Naive thymus-derived CD4-positive, alpha-beta T cell (primary cell): ENCODE results near the gene RUNDC3A. TPM values are rescaled to one million over a fixed set of nuclear protein-coding genes. Genes with fewer than 3 reads are reported as not detected.

Experiments
- ATAC-seq: fragments of 150-1000 bp; cut with Tn5 transposase; 2 replicates; pipeline ENCODE4 v1.10.0; 2021; ENCODE audit warnings: mild to moderate bottlenecking, moderate library complexity
- CTCF ChIA-PET: fragments of 350-600 bp; sonication (Branson Sonifier 250); formaldehyde crosslinking; loops from one replicate; lab custom pipeline; 2021; ENCODE audit warnings: antibody characterized with exemption; lab: Charles Lee
- POLR2A ChIA-PET: fragments of 350-600 bp; sonication (Branson Sonifier 250); formaldehyde crosslinking; loops from one replicate; lab custom pipeline; 2021; ENCODE audit warnings: antibody characterized with exemption, inconsistent platforms; lab: Charles Lee
- DNase-seq, 9 donors: peaks; one replicate each; pipeline versions ENCODE4 v3.0.0 to v3.0.0-alpha.2; 2020 to 2022; ENCODE audit warnings: mixed read lengths in 1 of 9
- H3K27ac ChIP-seq: one replicate; pipeline ENCODE4 v1.7.0; 2013; ENCODE audit warnings: mild to moderate bottlenecking, low read depth, low read length, moderate library complexity
- H3K27me3 ChIP-seq, 2 donors: one replicate each; pipeline ENCODE4 v1.7.0; 2013; ENCODE audit warnings: low read length in 2 of 2, mild to moderate bottlenecking in 2 of 2, moderate library complexity in 2 of 2; ENCODE audit not compliant: control insufficient read depth in 2 of 2, insufficient read depth in 2 of 2
- H3K36me3 ChIP-seq, 3 experiments: 1 replicate in 2 of 3; 2 replicates in 1 of 3; pipeline ENCODE4 v1.7.0; 2013; ENCODE audit warnings: low read length in 3 of 3, mild to moderate bottlenecking in 3 of 3, moderate library complexity in 1 of 3; ENCODE audit not compliant: insufficient read depth in 3 of 3, control insufficient read depth in 2 of 3
- H3K4me1 ChIP-seq, 2 donors: one replicate each; pipeline ENCODE4 v1.7.0; 2013; ENCODE audit warnings: low read length in 2 of 2, mild to moderate bottlenecking in 2 of 2, moderate library complexity in 1 of 2; ENCODE audit not compliant: control insufficient read depth in 2 of 2, insufficient read depth in 2 of 2
- H3K4me3 ChIP-seq: 2 replicates; pipeline ENCODE4 v1.7.0; 2013; ENCODE audit warnings: mild to moderate bottlenecking, low read length
- H3K9me3 ChIP-seq, 3 experiments: 1 replicate in 2 of 3; 2 replicates in 1 of 3; pipeline ENCODE4 v1.7.0; 2013; ENCODE audit warnings: low read length in 3 of 3; ENCODE audit not compliant: control insufficient read depth in 2 of 3
- H3K27ac Mint-ChIP-seq, 9 donors: one replicate each; pipeline ENCODE4 v1.8.0; 2020 to 2022; ENCODE audit warnings: mixed read lengths in 9 of 9, mild to moderate bottlenecking in 8 of 9, moderate library complexity in 5 of 9, inconsistent platforms in 2 of 9
- H3K27me3 Mint-ChIP-seq, 5 donors: one replicate each; pipeline ENCODE4 v1.8.0; 2021 to 2022; ENCODE audit warnings: mixed read lengths in 5 of 5, mild to moderate bottlenecking in 1 of 5
- H3K36me3 Mint-ChIP-seq, 5 donors: one replicate each; pipeline ENCODE4 v1.8.0; 2020 to 2022; ENCODE audit warnings: mixed read lengths in 5 of 5, mild to moderate bottlenecking in 3 of 5, inconsistent platforms in 1 of 5
- H3K4me1 Mint-ChIP-seq, 7 donors: one replicate each; pipeline ENCODE4 v1.8.0; 2020 to 2022; ENCODE audit warnings: mixed read lengths in 7 of 7, mild to moderate bottlenecking in 3 of 7, inconsistent platforms in 1 of 7
- H3K4me3 Mint-ChIP-seq, 10 donors: one replicate each; pipeline ENCODE4 v1.8.0; 2020 to 2022; ENCODE audit warnings: mild to moderate bottlenecking in 10 of 10, mixed read lengths in 10 of 10, moderate library complexity in 6 of 10, inconsistent platforms in 2 of 10
- H3K9me3 Mint-ChIP-seq, 11 donors: one replicate each; pipeline ENCODE4 v1.8.0; 2020 to 2022; ENCODE audit warnings: mixed read lengths in 11 of 11, mild to moderate bottlenecking in 4 of 11, inconsistent platforms in 1 of 11, moderate library complexity in 1 of 11
- intact Hi-C, 2 donors: fragments of 100-400 bp; cut with micrococcal nuclease; formaldehyde crosslinking; loops; one replicate each; pipeline ENCODE4 v1.15.1; 2023
- polyA plus RNA-seq, 2 donors: library from polyadenylated mRNA; unstranded; fragments of 300-500 nt; fragmentation: Illumina TruSeq; gene quantifications; one replicate each; pipeline ENCODE4 v1.2.3, GENCODE V29; 2021
- total RNA-seq, 6 experiments: library from RNA in 5 of 6; stranded (reverse) in 5 of 6; gene quantifications; 1 replicate in 5 of 6; 2 replicates in 1 of 6; pipeline ENCODE4 v1.2.3 and lab custom pipeline; 2021 to 2026

The RUNDC3A gene
- total and polyA plus RNA-seq, 7 experiments from 2014 or later: 0.08 to 0.22 TPM; not detected in 5

DNA sequence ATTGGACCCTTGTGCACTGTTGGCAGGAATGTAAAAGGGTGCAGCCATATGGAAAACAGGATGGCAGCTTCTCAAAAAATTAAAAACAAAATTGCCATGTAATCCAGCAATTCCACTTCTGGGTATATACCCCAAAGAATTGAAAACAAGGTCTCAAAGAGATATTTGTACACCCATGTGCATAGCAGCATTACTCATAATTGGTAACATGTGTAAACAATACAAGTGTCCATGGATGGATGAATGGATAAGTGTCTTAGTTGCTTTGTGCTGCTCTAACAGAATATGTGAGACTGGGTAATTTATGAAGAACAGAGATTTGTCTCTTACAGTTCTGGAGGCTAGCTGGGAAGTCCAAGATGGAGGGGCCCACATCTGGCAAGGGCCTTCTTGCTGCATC lies 3.8 kb upstream of the RUNDC3A start:
- Mint-ChIP-seq H3K9me3 (peaks cover 0 to 2% (median 0%) of the 10 kb centered on the region in 11 donors), H3K27me3 (peaks cover 21 to 46% (median 32%) of the 10 kb centered on the region in 5 donors), H3K27ac (peak overlapping the region in 1 of 9 donors; percentile 51), H3K4me1 (peaks cover 9 to 20% (median 11%) of the 10 kb centered on the region in 7 donors), H3K4me3 (no peak overlapping the region), H3K36me3 (peaks cover 0 to 5% (median 0%) of the 10 kb centered on the region in 5 donors)
- Histone ChIP-seq H3K36me3 (no peaks in the 10 kb centered on the region), H3K27me3 (no peaks in the 10 kb centered on the region), H3K4me1 (peaks cover 0 to 5% of the 10 kb centered on the region in 2 donors), H3K4me3 (no peak overlapping the region), H3K27ac (no peak overlapping the region), H3K9me3 (no peaks in the 10 kb centered on the region)
- ChIA-PET CTCF (interaction anchor here (0.6 to 0.7 kb wide), 3 partner anchors 25 to 94 kb away, joined by 3 to 4 read pairs (median 3); no protein-coding TSS in a partner anchor), POLR2A (interaction anchor here (1.3 kb wide), 1 partner anchor 10 kb away, joined by 3 read pairs; no protein-coding TSS in a partner anchor)
- intact Hi-C loops: no loop called here
- no peak for DNase-seq
- no peak for ATAC-seq

DNA sequence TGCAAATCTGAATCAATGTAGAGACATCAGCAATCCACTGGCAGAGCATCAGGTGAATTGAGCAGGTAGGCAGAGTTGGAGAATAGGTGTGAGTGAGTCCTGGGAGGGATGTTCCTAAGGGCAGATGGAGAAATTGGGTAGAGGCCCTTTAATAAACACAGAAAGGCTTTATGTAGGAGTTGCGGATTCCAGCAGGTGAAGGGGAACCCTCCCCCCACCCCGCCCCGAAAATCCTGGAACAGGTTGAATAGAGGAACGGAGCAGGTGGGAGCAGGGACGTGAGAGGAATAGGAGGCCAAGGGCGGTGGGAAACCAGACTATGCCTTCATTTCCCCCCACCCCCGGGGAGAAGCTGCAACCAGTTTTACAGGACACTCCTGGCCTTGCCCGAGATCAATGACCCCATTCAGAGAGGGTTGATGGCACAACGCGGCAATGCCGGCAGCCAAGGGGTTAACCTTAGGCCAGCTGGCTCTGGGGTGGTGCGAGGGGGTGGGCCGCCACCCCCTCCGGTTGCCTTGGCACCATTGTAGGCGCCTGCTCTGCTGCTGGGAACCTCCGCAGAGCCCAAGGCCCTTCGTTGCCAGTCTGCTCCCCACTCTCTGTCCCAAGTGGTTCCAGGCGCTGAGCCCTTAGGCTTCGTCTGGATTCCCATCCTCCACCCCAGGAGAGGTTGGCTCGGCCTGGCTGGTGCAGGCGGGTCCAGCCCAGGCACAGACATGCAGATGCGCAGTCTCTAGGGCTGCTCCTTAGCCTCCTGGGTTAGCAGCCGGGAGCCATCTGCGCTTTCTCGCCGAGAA lies 814 bp upstream of the RUNDC3A start:
- peak in 1 of 9 donors; percentile 22 for DNase-seq
- Histone ChIP-seq H3K4me1 (peaks cover 0 to 5% of the 10 kb centered on the region in 2 donors), H3K27ac (no peak overlapping the region), H3K9me3 (no peaks in the 10 kb centered on the region), H3K36me3 (no peaks in the 10 kb centered on the region), H3K4me3 (no peak overlapping the region), H3K27me3 (no peaks in the 10 kb centered on the region)
- POLR2A ChIA-PET: interaction anchor here (1.8 to 3.4 kb wide), 2 partner anchors 86 to 121 kb away, joined by 10 to 23 read pairs; partner anchors contain the start of genes TMUB2 and UBTF
- Mint-ChIP-seq H3K27ac (peak overlapping the region in 2 of 9 donors; percentile 13 to 75), H3K4me3 (peak overlapping the region; percentile 25 to 84 (median 56)), H3K27me3 (peaks cover 27 to 52% (median 32%) of the 10 kb centered on the region in 5 donors), H3K9me3 (peaks cover 0 to 2% (median 0%) of the 10 kb centered on the region in 11 donors), H3K4me1 (peaks cover 14 to 27% (median 15%) of the 10 kb centered on the region in 7 donors), H3K36me3 (peaks cover 0 to 5% (median 0%) of the 10 kb centered on the region in 5 donors)
- CTCF ChIA-PET: no interaction called here
- intact Hi-C loops: loop anchor here (1.0 to 2.0 kb wide), 4 partner anchors 17 to 86 kb away; partner anchors contain the start of gene SLC25A39 (in 1 of the 2)
- peak; percentile 12 for ATAC-seq

DNA sequence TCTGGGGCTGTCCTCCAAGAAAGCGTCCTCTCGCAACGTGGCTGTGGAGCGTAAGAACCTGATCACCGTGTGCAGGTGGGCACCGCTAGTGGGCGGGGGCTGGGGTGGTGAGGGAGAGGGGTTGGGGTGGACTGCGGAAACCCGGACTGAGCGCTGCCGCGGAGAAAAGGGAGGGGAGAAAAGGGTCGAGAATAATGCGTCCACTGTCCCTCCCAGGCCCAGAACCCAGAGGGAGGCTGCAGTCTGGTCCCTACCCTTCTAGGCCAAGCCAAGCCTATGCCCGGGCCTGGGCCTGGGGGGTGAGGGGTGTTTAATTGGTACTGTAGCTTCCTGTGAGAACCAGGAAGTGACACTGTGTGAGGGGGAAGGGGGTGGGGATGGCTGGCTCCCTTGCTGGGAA lies 464 bp downstream of the RUNDC3A start:
- peaks cover 0 to 5% of the 10 kb centered on the region in 2 donors for H3K4me1 ChIP-seq
- peaks cover 0 to 2% (median 0%) of the 10 kb centered on the region in 11 donors for H3K9me3 Mint-ChIP-seq
- H3K27me3 ChIP-seq: peaks cover 0 to under 1% of the 10 kb centered on the region in 2 donors
- no peaks in the 10 kb centered on the region for H3K9me3 ChIP-seq
- H3K4me3 ChIP-seq: no peak overlapping the region
- peaks cover 29 to 58% (median 33%) of the 10 kb centered on the region in 5 donors for H3K27me3 Mint-ChIP-seq
- H3K36me3 ChIP-seq: no peaks in the 10 kb centered on the region
- H3K4me3 Mint-ChIP-seq: peak overlapping the region; percentile 10 to 84 (median 52)
- H3K4me1 Mint-ChIP-seq: peaks cover 14 to 27% (median 16%) of the 10 kb centered on the region in 7 donors
- ChIA-PET CTCF (no interaction called here), POLR2A (interaction anchor here (0.5 to 3.4 kb wide), 6 partner anchors 8 to 162 kb away, joined by 3 to 23 read pairs (median 6); partner anchors contain the start of genes TMUB2 and UBTF)
- peak overlapping the region in 1 of 9 donors; percentile 71 for H3K27ac Mint-ChIP-seq
- no peak for ATAC-seq
- H3K36me3 Mint-ChIP-seq: peaks cover 0 to 5% (median 0%) of the 10 kb centered on the region in 5 donors
- intact Hi-C loops: loop anchor here (1.0 to 2.0 kb wide), 4 partner anchors 15 to 88 kb away; partner anchors contain the start of gene SLC25A39 (in 1 of the 2)
- DNase-seq: no peak
- no peak overlapping the region for H3K27ac ChIP-seq

DNA sequence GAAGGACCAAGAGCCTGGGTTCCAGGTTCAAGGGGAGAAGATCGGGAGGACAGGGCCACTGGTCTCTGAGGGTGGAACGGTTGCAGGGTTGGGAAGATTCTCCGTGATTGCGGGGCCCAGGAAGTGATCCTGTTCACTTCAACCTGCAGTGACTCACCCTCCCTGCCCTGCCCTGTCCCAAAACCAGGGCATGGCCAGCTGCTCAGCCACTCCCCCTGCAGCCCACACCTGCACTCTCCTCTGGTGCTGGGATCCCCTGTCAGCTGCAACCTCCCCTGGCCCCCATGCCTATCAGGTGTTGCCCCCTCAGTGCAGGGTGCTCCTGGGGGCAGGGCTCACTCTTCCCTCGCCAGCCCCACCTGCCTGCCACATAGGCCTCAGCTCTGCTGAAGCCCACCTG lies 1.1 kb downstream of the RUNDC3A start:
- peaks cover 0 to 5% of the 10 kb centered on the region in 2 donors for H3K4me1 ChIP-seq
- no peak overlapping the region for H3K4me3 ChIP-seq
- H3K36me3 ChIP-seq: no peaks in the 10 kb centered on the region
- intact Hi-C loops: loop anchor here in 1 of 2 donors (2.0 kb wide), 1 partner anchor 45 kb away; no protein-coding TSS in a partner anchor
- H3K4me1 Mint-ChIP-seq: peaks cover 10 to 32% (median 22%) of the 10 kb centered on the region in 7 donors
- no peak overlapping the region for H3K27ac Mint-ChIP-seq
- peaks cover 31 to 60% (median 34%) of the 10 kb centered on the region in 5 donors for H3K27me3 Mint-ChIP-seq
- H3K27me3 ChIP-seq: peaks cover 0 to 6% of the 10 kb centered on the region in 2 donors
- DNase-seq: no peak
- H3K36me3 Mint-ChIP-seq: peaks cover 0 to 8% (median 0%) of the 10 kb centered on the region in 5 donors
- peak overlapping the region in 8 of 10 donors; percentile 10 to 84 (median 42) for H3K4me3 Mint-ChIP-seq
- no peak overlapping the region for H3K27ac ChIP-seq
- H3K9me3 Mint-ChIP-seq: peaks cover 0 to 2% (median 0%) of the 10 kb centered on the region in 11 donors
- H3K9me3 ChIP-seq: no peaks in the 10 kb centered on the region
- CTCF ChIA-PET: interaction anchor here (1.4 kb wide), 1 partner anchor 99 kb away, joined by 3 read pairs; no protein-coding TSS in a partner anchor
- no peak for ATAC-seq
- POLR2A ChIA-PET: interaction anchor here (0.8 to 3.4 kb wide), 6 partner anchors 11 to 123 kb away, joined by 3 to 23 read pairs (median 6); partner anchors contain the start of genes TMUB2 and UBTF

DNA sequence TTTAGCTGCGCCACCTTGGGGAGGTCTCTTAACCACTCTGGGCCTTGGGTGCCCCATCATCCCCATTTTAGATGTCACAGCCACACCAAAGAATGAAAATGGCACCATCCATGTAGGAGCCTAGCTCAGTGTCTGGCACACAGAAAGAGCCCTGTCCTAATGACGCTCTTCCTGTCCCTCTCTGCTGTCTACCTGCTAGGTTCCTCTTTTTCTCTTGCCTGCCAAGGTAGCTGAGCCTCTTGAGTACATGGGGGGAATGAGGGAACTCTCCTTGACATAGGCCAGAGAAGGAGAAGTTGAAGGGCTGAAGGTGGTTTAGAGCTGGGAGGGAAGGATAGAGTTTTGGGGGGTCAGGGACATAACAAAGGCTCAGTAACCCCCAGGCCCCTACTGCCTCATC lies 1.8 kb downstream of the RUNDC3A start:
- Histone ChIP-seq H3K4me1 (peaks cover 0 to 10% of the 10 kb centered on the region in 2 donors), H3K27me3 (peaks cover 0 to 6% of the 10 kb centered on the region in 2 donors), H3K4me3 (no peak overlapping the region), H3K9me3 (no peaks in the 10 kb centered on the region), H3K36me3 (no peaks in the 10 kb centered on the region), H3K27ac (no peak overlapping the region)
- Mint-ChIP-seq H3K27ac (no peak overlapping the region), H3K4me1 (peaks cover 10 to 32% (median 22%) of the 10 kb centered on the region in 7 donors), H3K9me3 (peaks cover 0 to 2% (median 0%) of the 10 kb centered on the region in 11 donors), H3K27me3 (peaks cover 26 to 55% (median 29%) of the 10 kb centered on the region in 5 donors), H3K36me3 (peaks cover 0 to 5% (median 0%) of the 10 kb centered on the region in 5 donors), H3K4me3 (peak overlapping the region in 7 of 10 donors; percentile 3 to 84 (median 38))
- intact Hi-C loops: no loop called here
- DNase-seq: no peak
- no peak for ATAC-seq
- POLR2A ChIA-PET: interaction anchor here (0.8 to 3.4 kb wide), 5 partner anchors 10 to 111 kb away, joined by 3 to 23 read pairs (median 4); partner anchors contain the start of gene UBTF
- CTCF ChIA-PET: interaction anchor here (1.4 kb wide), 1 partner anchor 99 kb away, joined by 3 read pairs; no protein-coding TSS in a partner anchor
